Sigmoid colon (tissue), 7 donors: ENCODE data around the gene VSIG8. TPM values are rescaled to one million over a fixed set of nuclear protein-coding genes. Genes with fewer than 3 reads are reported as not detected.

Experiments
- DNase-seq: peaks from one replicate; pipeline ENCODE4 v3.0.0-alpha.2; 2019
- H3K27ac ChIP-seq, 4 donors: fragments of 200-600 bp; sonication (generic); one replicate each; pipeline ENCODE4 v1.5.1; 2016 to 2019; ENCODE audit warnings: mild to moderate bottlenecking in 1 of 4
- H3K27me3 ChIP-seq, 3 donors: fragments of 200-600 bp; sonication (generic); one replicate each; pipeline ENCODE4 v1.5.1; 2019; ENCODE audit warnings: mild to moderate bottlenecking in 1 of 3
- H3K36me3 ChIP-seq, 4 donors: fragments of 200-600 bp; sonication (generic); one replicate each; pipeline ENCODE4 v1.5.1; 2016 to 2019
- H3K4me1 ChIP-seq, 4 donors: fragments of 200-600 bp; sonication (generic); one replicate each; pipeline ENCODE4 v1.5.1; 2017 to 2019
- H3K4me3 ChIP-seq, 4 donors: fragments of 200-600 bp; sonication (generic); one replicate each; pipeline ENCODE4 v1.5.1; 2017 to 2019; ENCODE audit warnings: mild to moderate bottlenecking in 2 of 4, moderate library complexity in 1 of 4
- H3K9me3 ChIP-seq, 4 donors: fragments of 200-600 bp in 3 of 4; sonication (generic) in 3 of 4; one replicate each; pipeline versions ENCODE4 v1.5.1 to v1.6.1; 2013 to 2019
- CTCF ChIP-seq, 4 experiments: fragments of 450-650 bp in 3 of 4; fragments of 200-600 bp in 1 of 4; IDR thresholded peaks; one replicate each; pipeline ENCODE4 v1.5.1; 2016 to 2019; ENCODE audit warnings: antibody characterized with exemption in 4 of 4, mild to moderate bottlenecking in 3 of 4, moderate library complexity in 2 of 4
- EP300 ChIP-seq, 4 donors: sonication (generic); formaldehyde crosslinking; IDR thresholded peaks; one replicate each; pipeline ENCODE4 v1.6.1; 2017; ENCODE audit warnings: antibody characterized with exemption in 4 of 4
- POLR2A ChIP-seq, 2 donors: fragments of 450-650 bp; IDR thresholded peaks; one replicate each; pipeline ENCODE4 v1.6.1; 2016; ENCODE audit warnings: antibody characterized with exemption in 2 of 2, mild to moderate bottlenecking in 2 of 2, moderate library complexity in 2 of 2
- POLR2AphosphoS5 ChIP-seq, 4 donors: sonication (generic); formaldehyde crosslinking; IDR thresholded peaks; one replicate each; pipeline ENCODE4 v1.6.1; 2017; ENCODE audit warnings: antibody characterized with exemption in 4 of 4
- WGBS, 2 donors: extraction: QIAGEN DNeasy Blood & Tissue Kit; methylation state at CpG; one replicate each; pipeline ENCODE4 v1.1.7; 2013; 5-methylcytosine and 5-hydroxymethylcytosine counted together
- intact Hi-C: fragments of 100-400 bp; cut with DNase I; formaldehyde crosslinking; loops from one replicate; pipeline ENCODE4 v1.15.1; 2023
- polyA plus RNA-seq, 3 donors: library from polyadenylated mRNA; stranded (reverse); fragments of 200-250 nt; gene quantifications; one replicate each; pipeline ENCODE4 v1.2.3, GENCODE V29; 2013
- total RNA-seq, 4 donors: library from RNA; depleted of rRNA; stranded (reverse); fragments of >200 nt; gene quantifications; one replicate each; pipeline ENCODE4 v1.1.0, GENCODE V29; 2016
- donor health status: healthy with polysubstance abuse.
- donor health status: Bipolar disorder and iron deficiency.
- donor health status: healthy.

Gene VSIG8
- total and polyA plus RNA-seq, 7 donors: 0.10 TPM; not detected in 6

DNA sequence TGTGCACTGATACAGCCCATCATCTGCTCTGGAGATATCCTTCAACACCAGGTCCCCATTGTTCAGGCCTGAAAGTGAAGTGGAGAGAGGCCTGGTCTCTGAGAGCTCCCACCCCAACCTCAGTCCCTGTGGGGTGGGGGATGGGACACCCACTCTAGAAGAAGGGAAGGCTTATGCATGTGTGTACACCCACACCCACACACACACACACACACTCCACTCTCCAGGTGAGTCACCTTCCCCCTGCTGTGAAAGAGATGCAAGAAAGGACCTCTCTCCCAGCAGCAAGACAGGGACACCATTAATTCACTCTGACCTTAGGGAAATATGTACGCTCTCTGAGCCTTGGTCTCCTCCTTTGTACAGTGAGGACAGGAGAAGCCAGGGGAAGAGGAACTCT is 5.9 kb downstream of the VSIG8 start:
- TF ChIP-seq POLR2A (IDR thresholded peaks at IDR 0.05) (no peak), CTCF (IDR thresholded peaks at IDR 0.05) (no peak), POLR2AphosphoS5 (IDR thresholded peaks at IDR 0.05) (no peak), EP300 (IDR thresholded peaks at IDR 0.05) (no peak)
- intact Hi-C loops: no loop called here
- Histone ChIP-seq H3K4me1 (peaks cover 0 to 26% (median 21%) of the 10 kb centered on the region in 4 donors), H3K36me3 (no peaks in the 10 kb centered on the region), H3K9me3 (no peaks in the 10 kb centered on the region), H3K4me3 (no peak overlapping the region), H3K27me3 (no peaks in the 10 kb centered on the region), H3K27ac (no peak overlapping the region)
- DNase-seq: no peak
- WGBS, 2 donors: 94 to 98% methylated on average over 1 of the region's 1 CpG

DNA sequence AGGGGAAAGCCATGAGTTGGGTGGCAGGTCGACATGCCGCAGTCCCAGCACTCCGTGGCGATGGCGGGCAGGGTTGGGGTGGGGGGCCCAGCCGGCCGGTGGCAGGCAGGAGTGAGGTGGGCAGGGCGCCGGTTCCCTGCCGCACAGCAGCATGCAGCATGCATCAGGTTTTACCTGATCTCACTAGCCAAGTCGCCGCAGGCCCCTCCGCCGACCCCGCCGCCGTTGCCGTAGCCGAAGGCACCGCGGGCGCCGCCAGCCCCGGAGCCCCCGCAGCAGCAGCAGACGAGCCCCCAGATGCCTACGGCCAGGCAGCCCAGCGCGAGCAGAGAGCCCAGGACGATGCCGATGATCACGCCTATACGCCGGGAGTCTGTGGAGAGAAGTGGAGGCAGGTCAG is 6.7 kb downstream of the VSIG8 start:
- 92 to 95% methylated on average over 34 of the region's 34 CpGs for WGBS, 2 donors
- H3K36me3 ChIP-seq: no peaks in the 10 kb centered on the region
- no peak for DNase-seq
- H3K4me1 ChIP-seq: peaks cover 0 to 26% (median 21%) of the 10 kb centered on the region in 4 donors
- intact Hi-C loops: loop anchor here (2.0 kb wide), 2 partner anchors 69 to 75 kb away; partner anchors contain the start of genes DUSP23 and TAGLN2
- TF ChIP-seq POLR2AphosphoS5 (IDR thresholded peaks at IDR 0.05): no peak
- TF ChIP-seq CTCF (IDR thresholded peaks at IDR 0.05): no peak
- TF ChIP-seq POLR2A (IDR thresholded peaks at IDR 0.05): no peak
- TF ChIP-seq EP300 (IDR thresholded peaks at IDR 0.05): no peak
- H3K4me3 ChIP-seq: peak overlapping the region in 1 of 4 donors; percentile 68
- peak overlapping the region; percentile 91 to 97 (median 96) for H3K27ac ChIP-seq
- no peaks in the 10 kb centered on the region for H3K27me3 ChIP-seq
- H3K9me3 ChIP-seq: no peaks in the 10 kb centered on the region

GRCh38 chr1:159854693-159855192 is 7.7 kb downstream of the VSIG8 start:
- peak; percentile 93 for DNase-seq
- H3K27me3 ChIP-seq: no peaks in the 10 kb centered on the region
- intact Hi-C loops: loop anchor here (2.0 kb wide), 2 partner anchors 70 to 74 kb away; partner anchors contain the start of genes DUSP23 and TAGLN2
- H3K27ac ChIP-seq: peak overlapping the region; percentile 91 to 97 (median 96)
- peak overlapping the region; percentile 57 to 73 (median 68) for H3K4me3 ChIP-seq
- WGBS, 2 donors: 0 to 1% methylated on average over 59 of the region's 59 CpGs
- no peaks in the 10 kb centered on the region for H3K9me3 ChIP-seq
- H3K36me3 ChIP-seq: no peaks in the 10 kb centered on the region
- peaks cover 0 to 26% (median 21%) of the 10 kb centered on the region in 4 donors for H3K4me1 ChIP-seq
- no peak for TF ChIP-seq EP300 (IDR thresholded peaks at IDR 0.05)
- peak in 1 of 4 experiments; percentile 9 for TF ChIP-seq CTCF (IDR thresholded peaks at IDR 0.05)
- TF ChIP-seq POLR2A (IDR thresholded peaks at IDR 0.05): peak in 1 of 2 donors; percentile 57
- peak; percentile 79 to 92 (median 90) for TF ChIP-seq POLR2AphosphoS5 (IDR thresholded peaks at IDR 0.05)

DNA sequence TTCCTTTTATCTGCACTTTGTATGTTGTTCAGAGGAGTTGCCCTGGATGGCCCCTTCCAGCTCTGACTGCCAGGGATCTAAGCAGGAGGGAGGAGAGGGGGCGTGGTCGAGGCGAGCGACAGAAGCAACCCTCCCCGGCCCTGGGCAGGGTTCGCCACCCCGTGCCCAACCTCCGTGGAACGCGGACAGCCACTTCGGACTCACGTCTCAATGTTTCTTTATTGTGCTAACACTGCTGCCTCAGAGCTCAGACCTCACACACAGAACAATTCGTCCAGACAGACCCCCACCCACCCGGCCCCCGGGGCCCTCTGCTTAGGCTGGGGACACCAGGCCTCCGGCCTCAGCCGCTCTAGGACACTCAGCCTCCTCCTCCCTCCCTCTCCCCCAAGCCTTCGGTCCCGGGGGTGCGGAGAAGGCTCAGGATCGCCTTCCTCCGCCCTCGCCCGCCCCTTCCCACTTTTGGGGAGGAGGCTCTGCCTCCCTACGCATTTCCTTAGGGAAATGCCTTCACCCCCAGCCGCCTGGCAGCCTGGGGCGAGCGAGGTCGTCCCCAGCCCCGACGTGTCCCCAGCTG is 8.3 kb downstream of the VSIG8 start:
- intact Hi-C loops: loop anchor here (2.0 kb wide), 2 partner anchors 71 to 73 kb away; partner anchors contain the start of genes DUSP23 and TAGLN2
- TF ChIP-seq CTCF (IDR thresholded peaks at IDR 0.05) (no peak), POLR2A (IDR thresholded peaks at IDR 0.05) (peak in 1 of 2 donors; percentile 45), POLR2AphosphoS5 (IDR thresholded peaks at IDR 0.05) (peak in 2 of 4 donors; percentile 3 to 17)
- no peaks in the 10 kb centered on the region for H3K9me3 ChIP-seq
- DNase-seq: peak; percentile 87
- peaks cover 0 to 26% (median 21%) of the 10 kb centered on the region in 4 donors for H3K4me1 ChIP-seq
- peak overlapping the region; percentile 91 to 97 (median 96) for H3K27ac ChIP-seq
- 1% methylated on average over 31 of the region's 31 CpGs for WGBS, 2 donors
- H3K4me3 ChIP-seq: peak overlapping the region; percentile 57 to 73 (median 68)
- H3K36me3 ChIP-seq: no peaks in the 10 kb centered on the region
- no peaks in the 10 kb centered on the region for H3K27me3 ChIP-seq
